Stimulated activated CD4-positive, alpha-beta T cell treated with anti-CD3 and anti-CD28 coated beads, Interleukin-15, amount 100 ng/mL, for 1 hour (primary cell): ENCODE measurements around the gene SLC22A23.

Experiments used
- DNase-seq, 2 donors: peaks; one replicate each; pipeline ENCODE4 v3.0.0-alpha.2; 2020; ENCODE audit warnings: low read depth in 1 of 2, low spot score in 1 of 2

Gene SLC22A23

GRCh38 chr6:3355011-3355357 lies 101.9 kb downstream of the SLC22A23 start:
- DNase-seq: no peak

- DNase-seq: no peak
These were observed 102.9 kb downstream of the SLC22A23 start for GRCh38 chr6:3353939-3354338.

- no peak for DNase-seq
These were observed 103.5 kb downstream of the SLC22A23 start for GRCh38 chr6:3353213-3353903.

DNA sequence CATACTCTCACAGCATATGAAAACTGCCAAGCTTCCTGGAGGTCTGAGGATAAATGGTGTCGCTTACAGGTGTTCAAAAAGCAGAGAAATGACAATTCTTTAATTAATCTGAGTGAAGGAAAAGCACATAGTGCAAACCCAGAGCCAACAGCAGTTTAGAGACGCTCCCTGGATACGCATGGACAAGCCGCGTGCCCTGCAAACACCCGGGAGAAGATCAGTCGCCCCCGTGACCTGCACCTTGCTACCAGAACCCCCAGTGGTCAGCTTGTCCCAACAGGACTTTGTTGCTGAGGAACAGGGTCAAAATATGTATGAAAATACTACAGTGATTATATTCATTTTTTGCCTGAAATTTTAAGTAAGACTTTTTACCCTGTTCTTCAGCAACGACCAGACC lies 104.2 kb downstream of the SLC22A23 start:
- DNase-seq: no peak

GRCh38 chr6:3351829-3352524 lies 104.9 kb downstream of the SLC22A23 start:
- no peak for DNase-seq

DNA sequence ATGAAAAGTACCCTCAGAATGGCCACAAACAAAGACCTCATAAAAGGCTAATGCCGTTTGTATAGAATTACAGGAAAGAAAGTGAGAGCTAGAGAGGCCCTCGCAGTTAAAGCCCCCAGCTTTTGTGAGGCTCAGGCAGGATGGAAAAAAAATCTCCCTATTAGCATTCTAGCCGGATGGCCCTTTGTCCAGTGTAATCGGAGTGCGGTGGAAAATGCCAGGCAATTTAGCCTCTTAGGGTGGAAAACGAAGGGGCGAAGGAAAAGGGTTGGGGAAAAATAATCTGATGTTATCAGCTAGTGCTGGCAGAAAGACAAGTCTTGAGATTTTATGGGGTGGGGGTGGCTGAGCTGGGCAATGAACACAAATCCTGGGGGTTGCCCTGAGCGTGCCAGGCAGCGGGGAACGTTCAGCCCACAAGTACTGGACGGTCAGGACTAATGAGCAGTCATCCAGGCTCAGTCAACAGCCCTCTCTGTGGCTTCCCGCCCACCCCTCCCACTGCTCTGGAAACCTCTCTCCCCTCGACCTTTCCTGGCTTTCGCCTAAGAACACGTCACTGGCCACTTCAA lies 105.7 kb downstream of the SLC22A23 start:
- no peak for DNase-seq

- DNase-seq: no peak
These were observed 106.5 kb downstream of the SLC22A23 start for GRCh38 chr6:3350252-3350796.

DNA sequence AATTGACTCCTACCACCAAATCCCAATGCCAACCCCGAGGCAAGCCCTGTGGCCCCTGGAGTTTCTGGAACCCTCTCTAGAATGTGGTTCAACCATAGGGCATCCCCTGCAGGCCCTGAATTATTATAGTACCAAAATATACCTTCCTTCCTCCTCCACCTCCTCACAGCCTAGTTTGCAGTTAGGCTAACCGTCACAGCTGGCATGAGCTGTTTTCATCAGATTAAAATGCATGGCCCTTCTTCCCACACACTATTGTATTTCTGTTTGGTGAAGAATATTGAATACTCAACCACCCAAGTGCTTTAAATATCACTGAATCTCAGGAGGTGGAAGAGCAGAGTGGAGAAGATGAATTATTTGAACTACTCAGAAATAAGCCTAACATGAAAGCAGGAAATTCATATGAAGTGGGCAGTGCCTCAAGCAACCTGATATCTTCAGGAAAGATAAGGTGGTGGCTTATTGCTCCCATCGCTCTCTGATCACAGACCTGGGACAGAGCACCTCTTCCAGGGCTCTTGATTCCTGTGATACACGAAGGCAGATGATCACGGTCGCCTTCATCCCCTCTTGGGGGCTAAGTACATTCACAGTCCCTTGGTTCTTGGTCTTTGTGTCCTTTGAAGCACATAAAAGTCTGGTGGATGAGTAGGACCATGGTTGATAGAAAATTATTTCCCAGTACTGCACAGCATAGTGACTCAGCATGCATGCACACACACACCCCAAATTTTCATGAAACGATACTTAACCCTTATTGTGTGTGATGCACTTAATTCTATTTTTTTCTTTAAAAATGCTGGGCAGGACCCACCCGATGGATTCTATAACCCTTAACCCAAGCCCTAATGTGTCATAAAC lies 107.2 kb downstream of the SLC22A23 start:
- no peak for DNase-seq

GRCh38 chr6:3348821-3349220 lies 108.0 kb downstream of the SLC22A23 start:
- DNase-seq: no peak

DNA sequence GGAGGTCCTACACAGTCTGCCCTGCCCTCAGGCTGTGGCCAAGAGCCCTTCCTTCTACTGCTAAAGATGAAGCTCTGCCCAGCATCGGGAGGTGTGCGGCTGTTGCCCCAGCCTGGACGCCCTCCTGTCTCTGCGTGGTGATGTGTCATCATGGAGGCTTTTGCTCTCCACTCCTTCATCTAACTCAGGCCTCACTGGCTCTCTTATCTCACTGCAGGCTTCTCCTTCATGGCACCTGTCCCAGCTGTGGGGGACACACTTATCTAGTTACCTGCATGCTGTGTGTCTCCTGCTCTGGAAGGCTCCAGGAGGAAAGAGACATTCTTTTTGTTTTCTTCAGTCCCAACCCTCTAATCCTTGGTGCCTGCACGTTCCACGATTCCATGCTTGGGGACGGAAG lies 109.0 kb downstream of the SLC22A23 start:
- no peak for DNase-seq

DNA sequence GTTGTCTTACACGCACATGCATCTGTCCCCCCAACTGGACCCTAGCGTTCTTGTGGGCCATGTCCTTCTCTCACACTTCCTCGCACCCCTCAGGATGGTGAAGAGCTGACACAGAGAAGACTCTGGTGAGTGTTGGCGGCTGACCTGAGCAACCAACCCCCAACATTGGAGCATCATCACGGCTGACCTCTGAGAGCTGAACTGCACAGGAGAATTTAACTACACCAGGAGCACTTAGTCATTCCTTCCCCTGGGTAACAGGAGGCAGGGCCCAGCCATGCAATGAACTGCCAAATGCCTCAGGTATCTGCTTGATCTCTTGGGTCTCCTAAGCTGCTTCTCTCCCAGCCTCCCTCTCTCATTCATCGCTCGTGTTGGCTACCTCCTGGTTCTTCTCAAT lies 109.6 kb downstream of the SLC22A23 start:
- no peak for DNase-seq

GRCh38 chr6:3346476-3346875 lies 110.4 kb downstream of the SLC22A23 start:
- DNase-seq: no peak

DNA sequence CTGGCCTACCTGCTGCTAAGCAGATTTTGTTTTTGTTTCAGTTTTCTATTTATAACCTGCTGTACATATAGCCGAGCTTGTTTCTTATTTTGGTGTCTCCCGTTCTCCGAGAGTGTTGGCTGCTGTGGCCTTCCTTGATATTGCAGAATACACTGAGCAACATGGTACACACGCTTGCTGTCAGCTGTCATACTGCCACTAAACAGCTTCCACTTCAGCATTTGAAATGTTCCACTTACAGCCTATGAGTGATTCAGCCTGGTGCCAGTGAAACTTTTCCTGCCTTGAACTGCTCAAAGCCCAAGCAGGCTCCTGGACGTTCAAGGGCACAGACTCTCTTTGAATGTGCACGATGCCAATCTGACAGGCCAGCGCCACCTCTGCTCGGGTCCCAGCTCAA lies 111.0 kb downstream of the SLC22A23 start:
- DNase-seq: no peak

DNA sequence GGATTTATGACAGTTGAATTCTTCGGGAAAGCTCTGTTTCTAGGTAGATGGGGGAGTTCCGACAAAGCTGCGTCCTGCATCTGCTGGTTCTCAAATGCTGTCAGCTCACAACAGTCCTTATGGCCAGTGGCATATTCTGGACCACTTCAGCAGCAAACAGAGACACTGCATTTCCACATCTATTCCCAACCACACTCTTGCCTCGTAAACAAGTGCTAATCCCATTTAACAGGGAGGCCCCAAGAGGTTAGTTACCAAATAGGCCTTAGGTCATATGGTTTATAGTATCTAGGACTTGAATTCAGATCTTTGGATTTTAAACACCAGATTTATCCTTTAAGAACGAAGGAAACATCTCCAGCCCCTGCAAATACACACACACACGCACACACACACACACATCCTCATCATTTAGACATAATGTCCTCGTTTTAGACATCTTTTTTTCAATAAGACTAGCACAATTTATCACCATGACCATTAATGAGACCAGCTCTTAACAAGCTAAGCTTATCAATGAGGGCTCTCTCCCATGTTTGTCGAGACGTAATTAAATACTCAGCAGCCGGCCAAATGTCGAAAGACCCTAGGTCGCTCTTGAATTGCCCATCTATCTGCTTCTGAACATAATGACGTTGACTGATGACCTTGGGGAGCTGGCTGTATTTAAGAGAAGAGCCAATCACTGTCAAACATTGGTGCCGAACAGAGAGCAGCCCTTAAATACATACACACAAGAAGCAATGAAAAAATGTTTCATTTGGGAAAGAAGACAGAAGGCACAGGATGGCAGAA lies 113.6 kb downstream of the SLC22A23 start:
- no peak for DNase-seq

GRCh38 chr6:3341467-3341866 lies 115.4 kb downstream of the SLC22A23 start:
- no peak for DNase-seq

DNA sequence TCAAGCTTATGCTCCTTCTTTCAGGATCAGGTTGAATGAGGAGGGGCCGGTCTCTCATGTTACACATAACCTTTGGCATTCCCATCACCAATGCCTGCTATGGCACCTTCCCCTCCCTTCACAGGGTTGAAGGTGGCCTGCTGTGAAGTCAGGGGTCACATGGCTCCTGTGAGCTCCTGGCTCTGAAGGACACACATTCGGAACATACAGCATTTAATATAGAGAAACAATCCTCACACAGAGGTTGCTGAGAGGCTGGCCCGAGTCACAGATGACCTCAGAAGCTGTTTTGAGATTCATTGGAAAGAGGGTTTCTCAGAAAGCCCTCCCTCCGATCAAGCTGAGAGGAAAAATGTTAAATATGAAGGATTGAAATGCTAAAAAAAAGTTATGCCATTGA lies 116.0 kb downstream of the SLC22A23 start:
- no peak for DNase-seq

- no peak for DNase-seq
These were observed 116.5 kb downstream of the SLC22A23 start for GRCh38 chr6:3340358-3340802.

GRCh38 chr6:3339811-3340210 lies 117.0 kb downstream of the SLC22A23 start:
- DNase-seq: no peak

DNA sequence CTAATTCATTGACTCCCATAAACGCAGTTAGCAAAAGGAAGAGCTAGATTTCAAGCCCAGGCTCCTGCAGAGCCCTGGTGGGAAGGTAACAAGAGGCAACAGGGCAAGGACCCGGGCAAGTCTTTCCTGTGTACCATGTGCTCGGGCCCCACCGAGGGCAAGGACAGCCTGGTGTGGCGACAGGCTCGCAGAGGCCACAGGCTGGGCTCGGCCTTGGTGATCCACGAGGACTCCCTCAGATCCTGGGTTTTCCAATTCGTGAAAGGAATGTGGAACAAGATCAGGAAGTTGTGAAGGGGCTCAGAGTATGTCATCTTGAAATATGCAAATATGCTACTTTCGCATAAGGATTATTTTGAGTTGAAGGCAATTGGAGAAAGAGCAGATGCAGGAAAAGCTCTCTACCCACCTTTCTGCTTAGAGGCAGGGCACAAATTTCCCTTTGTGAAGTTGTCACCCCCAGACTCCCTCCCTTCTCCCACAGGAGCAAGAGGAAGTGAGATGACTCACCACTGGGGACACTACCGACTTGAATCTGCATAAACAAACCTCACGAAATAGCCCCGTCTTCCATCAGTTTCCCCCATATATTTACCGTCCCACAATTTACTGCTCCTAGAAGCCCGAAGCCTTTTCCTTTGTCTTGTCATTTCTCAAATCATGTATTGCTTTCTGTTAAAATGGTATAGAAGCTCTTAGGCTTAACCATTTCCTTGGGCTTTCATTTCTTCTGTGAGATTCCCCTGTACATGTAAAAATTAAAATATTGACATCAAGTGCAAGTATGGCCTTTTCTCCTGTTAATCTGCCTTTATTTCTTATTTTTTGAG lies 119.1 kb downstream of the SLC22A23 start:
- no peak for DNase-seq
